Activated CD4-positive, alpha-beta T cell treated with anti-CD3 and anti-CD28 coated beads, Interleukin-2, amount 10 ng/mL, durations not matched to agents 24 days and 14 days (primary cell): ENCODE data around the gene BST1. TPM values are rescaled to one million over a fixed set of nuclear protein-coding genes. Genes with fewer than 3 reads are reported as not detected.

Source experiments
- DNase-seq: peaks from one replicate; pipeline ENCODE4 v3.0.0; 2022
- H3K27ac Mint-ChIP-seq: one replicate; pipeline ENCODE4 v1.8.0; 2022; ENCODE audit warnings: mild to moderate bottlenecking, mixed read lengths
- H3K27me3 Mint-ChIP-seq: one replicate; pipeline ENCODE4 v1.8.0; 2022; ENCODE audit warnings: mixed read lengths
- H3K36me3 Mint-ChIP-seq: one replicate; pipeline ENCODE4 v1.8.0; 2022; ENCODE audit warnings: low read depth, mild to moderate bottlenecking, mixed read lengths
- H3K4me1 Mint-ChIP-seq: one replicate; pipeline ENCODE4 v1.8.0; 2021; ENCODE audit warnings: mixed read lengths
- H3K4me3 Mint-ChIP-seq: one replicate; pipeline ENCODE4 v1.8.0; 2022; ENCODE audit warnings: mild to moderate bottlenecking, moderate library complexity, mixed read lengths
- H3K9me3 Mint-ChIP-seq: one replicate; pipeline ENCODE4 v1.8.0; 2021; ENCODE audit warnings: mixed read lengths
- intact Hi-C: fragments of 100-400 bp; cut with micrococcal nuclease; formaldehyde crosslinking; loops from one replicate; pipeline ENCODE4 v1.15.1; 2023
- total RNA-seq: library from RNA; stranded (reverse); gene quantifications from 2 replicates; pipeline ENCODE4 v1.2.3, GENCODE V29; 2022

Gene BST1
- total RNA-seq, 1 donor from 2014 or later, result 0.72 TPM

GRCh38 chr4:15682242-15683142 lies 20.4 kb upstream of the BST1 start:
- intact Hi-C loops, result loop anchor here (5.0 kb wide), 2 partner anchors 55 to 1895 kb away; partner anchors contain the start of gene LAP3

GRCh38 chr4:15683143-15683495 lies 19.7 kb upstream of the BST1 start:
- Mint-ChIP-seq H3K36me3 (peaks cover 33% of the 10 kb centered on the region), H3K4me3 (no peak overlapping the region), H3K9me3 (peaks cover 5% of the 10 kb centered on the region), H3K27me3 (no peaks in the 10 kb centered on the region), H3K4me1 (peaks cover 33% of the 10 kb centered on the region), H3K27ac (no peak overlapping the region)
- intact Hi-C loops, result loop anchor here (5.0 kb wide), 2 partner anchors 54 to 1894 kb away; partner anchors contain the start of gene LAP3
- DNase-seq, result no peak

More at GRCh38 chr4:15682242-15683142, 20.4 kb upstream of the BST1 start:
- H3K9me3 Mint-ChIP-seq, result peaks cover 5% of the 10 kb centered on the region
- H3K36me3 Mint-ChIP-seq, result peaks cover 35% of the 10 kb centered on the region
- peaks cover 37% of the 10 kb centered on the region for H3K4me1 Mint-ChIP-seq
- H3K4me3 Mint-ChIP-seq, result peak overlapping the region; percentile 100
- DNase-seq, result no peak
- peak overlapping the region; percentile 99 for H3K27ac Mint-ChIP-seq
- no peaks in the 10 kb centered on the region for H3K27me3 Mint-ChIP-seq

- no peaks in the 10 kb centered on the region for H3K27me3 Mint-ChIP-seq
- peaks cover 5% of the 10 kb centered on the region for H3K9me3 Mint-ChIP-seq
- H3K36me3 Mint-ChIP-seq, result peaks cover 42% of the 10 kb centered on the region
- DNase-seq, result no peak
- H3K4me1 Mint-ChIP-seq, result peaks cover 32% of the 10 kb centered on the region
- H3K27ac Mint-ChIP-seq, result no peak overlapping the region
- intact Hi-C loops, result loop anchor here (5.0 kb wide), 2 partner anchors 53 to 1893 kb away; partner anchors contain the start of gene LAP3
- no peak overlapping the region for H3K4me3 Mint-ChIP-seq
Measured at GRCh38 chr4:15684498-15684897, 18.4 kb upstream of the BST1 start.

GRCh38 chr4:15688051-15688450 lies 14.8 kb upstream of the BST1 start:
- intact Hi-C loops, result no loop called here
- DNase-seq, result no peak
- peaks cover 31% of the 10 kb centered on the region for H3K36me3 Mint-ChIP-seq
- H3K9me3 Mint-ChIP-seq, result peaks cover 5% of the 10 kb centered on the region
- no peaks in the 10 kb centered on the region for H3K27me3 Mint-ChIP-seq
- peaks cover 10% of the 10 kb centered on the region for H3K4me1 Mint-ChIP-seq
- no peak overlapping the region for H3K27ac Mint-ChIP-seq
- no peak overlapping the region for H3K4me3 Mint-ChIP-seq

GRCh38 chr4:15689540-15689939 lies 13.3 kb upstream of the BST1 start:
- H3K4me1 Mint-ChIP-seq, result peaks cover 4% of the 10 kb centered on the region
- H3K36me3 Mint-ChIP-seq, result peaks cover 29% of the 10 kb centered on the region
- no peak overlapping the region for H3K27ac Mint-ChIP-seq
- no peak for DNase-seq
- no peak overlapping the region for H3K4me3 Mint-ChIP-seq
- H3K27me3 Mint-ChIP-seq, result no peaks in the 10 kb centered on the region
- intact Hi-C loops, result no loop called here
- peaks cover 5% of the 10 kb centered on the region for H3K9me3 Mint-ChIP-seq

GRCh38 chr4:15690020-15690809 lies 12.7 kb upstream of the BST1 start:
- intact Hi-C loops, result no loop called here
- peaks cover 26% of the 10 kb centered on the region for H3K36me3 Mint-ChIP-seq
- H3K4me3 Mint-ChIP-seq, result no peak overlapping the region
- H3K27me3 Mint-ChIP-seq, result no peaks in the 10 kb centered on the region
- H3K9me3 Mint-ChIP-seq, result peaks cover 1% of the 10 kb centered on the region
- DNase-seq, result no peak
- H3K4me1 Mint-ChIP-seq, result peaks cover 2% of the 10 kb centered on the region
- no peak overlapping the region for H3K27ac Mint-ChIP-seq

GRCh38 chr4:15691346-15692135 lies 11.3 kb upstream of the BST1 start:
- Mint-ChIP-seq H3K4me1 (no peaks in the 10 kb centered on the region), H3K27ac (no peak overlapping the region), H3K36me3 (peaks cover 19% of the 10 kb centered on the region), H3K27me3 (no peaks in the 10 kb centered on the region), H3K9me3 (no peaks in the 10 kb centered on the region), H3K4me3 (no peak overlapping the region)
- no peak for DNase-seq
- intact Hi-C loops, result no loop called here

- intact Hi-C loops, result no loop called here
- no peak for DNase-seq
- H3K27me3 Mint-ChIP-seq, result peaks cover 5% of the 10 kb centered on the region
- no peak overlapping the region for H3K4me3 Mint-ChIP-seq
- peaks cover 10% of the 10 kb centered on the region for H3K36me3 Mint-ChIP-seq
- peaks cover 4% of the 10 kb centered on the region for H3K4me1 Mint-ChIP-seq
- H3K27ac Mint-ChIP-seq, result no peak overlapping the region
- no peaks in the 10 kb centered on the region for H3K9me3 Mint-ChIP-seq
Measured at GRCh38 chr4:15692602-15693001, 10.3 kb upstream of the BST1 start.

- intact Hi-C loops, result no loop called here
- Mint-ChIP-seq H3K4me1 (peaks cover 4% of the 10 kb centered on the region), H3K4me3 (no peak overlapping the region), H3K9me3 (no peaks in the 10 kb centered on the region), H3K36me3 (no peaks in the 10 kb centered on the region), H3K27ac (no peak overlapping the region), H3K27me3 (peaks cover 9% of the 10 kb centered on the region)
- no peak for DNase-seq
Measured at GRCh38 chr4:15694431-15694830, 8.4 kb upstream of the BST1 start.

GRCh38 chr4:15695240-15695699 lies 7.6 kb upstream of the BST1 start:
- Mint-ChIP-seq H3K27ac (no peak overlapping the region), H3K36me3 (no peaks in the 10 kb centered on the region), H3K4me1 (peaks cover 4% of the 10 kb centered on the region), H3K4me3 (no peak overlapping the region), H3K27me3 (peaks cover 13% of the 10 kb centered on the region), H3K9me3 (no peaks in the 10 kb centered on the region)
- intact Hi-C loops, result no loop called here
- DNase-seq, result no peak

GRCh38 chr4:15695729-15696128 lies 7.1 kb upstream of the BST1 start:
- intact Hi-C loops, result no loop called here
- Mint-ChIP-seq H3K27ac (no peak overlapping the region), H3K4me1 (peaks cover 4% of the 10 kb centered on the region)

GRCh38 chr4:15696866-15697265 lies 6.0 kb upstream of the BST1 start:
- no peak overlapping the region for H3K27ac Mint-ChIP-seq
- H3K27me3 Mint-ChIP-seq, result peaks cover 21% of the 10 kb centered on the region
- DNase-seq, result no peak
- no peaks in the 10 kb centered on the region for H3K36me3 Mint-ChIP-seq
- H3K4me1 Mint-ChIP-seq, result peaks cover 4% of the 10 kb centered on the region
- no peak overlapping the region for H3K4me3 Mint-ChIP-seq
- no peaks in the 10 kb centered on the region for H3K9me3 Mint-ChIP-seq
- intact Hi-C loops, result no loop called here

More at GRCh38 chr4:15695729-15696128, 7.1 kb upstream of the BST1 start:
- no peak overlapping the region for H3K4me3 Mint-ChIP-seq
- H3K9me3 Mint-ChIP-seq, result no peaks in the 10 kb centered on the region
- no peak for DNase-seq
- H3K36me3 Mint-ChIP-seq, result no peaks in the 10 kb centered on the region
- H3K27me3 Mint-ChIP-seq, result peaks cover 16% of the 10 kb centered on the region

- Mint-ChIP-seq H3K27me3 (peaks cover 25% of the 10 kb centered on the region), H3K27ac (no peak overlapping the region), H3K9me3 (no peaks in the 10 kb centered on the region), H3K36me3 (no peaks in the 10 kb centered on the region), H3K4me3 (peak overlapping the region; percentile 90), H3K4me1 (peaks cover 11% of the 10 kb centered on the region)
- intact Hi-C loops, result loop anchor here (1.0 kb wide), 1 partner anchor 22 kb away; the partner anchor contains the start of gene FAM200B
- no peak for DNase-seq
Measured at GRCh38 chr4:15703439-15703838, 574 bp downstream of the BST1 start.
